SH-SY5Y (cell line): ENCODE data around the gene RAD51.

Experiments used
- GATA2 ChIP-seq: IDR thresholded peaks from 2 replicates; pipeline ENCODE4 v1.6.1; 2011; ENCODE audit warnings: mild to moderate bottlenecking, low read depth, low read length
- GATA3 ChIP-seq: IDR thresholded peaks from 2 replicates; pipeline ENCODE4 v1.6.1; 2011; ENCODE audit warnings: low read depth, mild to moderate bottlenecking, low read length, moderate library complexity

- TF ChIP-seq GATA3, result no peak
- TF ChIP-seq GATA2, result no peak
These were observed 75.3 kb downstream of the RAD51 start for GRCh38 chr15:40770147-40770721.
